H1 (cell line): ENCODE measurements around the gene BRIX1. TPM values are rescaled to one million over a fixed set of nuclear protein-coding genes. Genes with fewer than 3 reads are reported as not detected.

Source experiments
- CHD1 ChIP-seq: IDR thresholded peaks from 2 replicates; pipeline ENCODE4 v1.6.1; 2012; ENCODE audit warnings: low read depth, low read length, improper control_type of control experiment
- EGR1 ChIP-seq: IDR thresholded peaks from 2 replicates; pipeline ENCODE4 v1.6.1; 2011; ENCODE audit warnings: low read depth, low read length, borderline replicate concordance
- HDAC2 ChIP-seq, 2 experiments: fragments of 300-600 bp in 1 of 2; sonication (generic) in 1 of 2; IDR thresholded peaks; 2 replicates each; pipeline ENCODE4 v1.6.1; 2011 to 2012; ENCODE audit warnings: low read depth in 2 of 2, low read length in 2 of 2, mild to moderate bottlenecking in 2 of 2, moderate library complexity in 2 of 2, borderline replicate concordance in 1 of 2, inconsistent platforms in 1 of 2
- KDM4A ChIP-seq: IDR thresholded peaks from one replicate; pipeline ENCODE4 v1.7.1; 2012; ENCODE audit warnings: low read depth, mild to moderate bottlenecking, moderate library complexity, low read length, inconsistent platforms; ENCODE audit not compliant: severe bottlenecking
- PHF8 ChIP-seq: fragments of 200-600 bp; sonication (generic); conservative IDR thresholded peaks from 2 replicates; pipeline ENCODE4 v1.7.1; 2012; ENCODE audit warnings: low read depth, mild to moderate bottlenecking, inconsistent platforms, low read length, moderate library complexity
- RFX5 ChIP-seq: IDR thresholded peaks from 2 replicates; pipeline ENCODE4 v1.6.1; 2011; ENCODE audit warnings: low read depth, low read length, improper control_type of control experiment, borderline replicate concordance
- RNF2 ChIP-seq: fragments of 200-900, 300-1000 bp; sonication (generic); IDR thresholded peaks from 2 replicates; pipeline ENCODE4 v1.7.1; 2016; ENCODE audit warnings: borderline replicate concordance, low read depth, mild to moderate bottlenecking, antibody characterized with exemption, low read length; ENCODE audit not compliant: poor library complexity, severe bottlenecking; ENCODE audit errors: missing control alignments
- SAP30 ChIP-seq: fragments of 300-600 bp; sonication (generic); IDR thresholded peaks from 2 replicates; pipeline ENCODE4 v1.7.1; 2012; ENCODE audit warnings: low read length, moderate library complexity, mild to moderate bottlenecking, inconsistent platforms; ENCODE audit not compliant: insufficient read depth, insufficient replicate concordance
- SIX5 ChIP-seq: IDR thresholded peaks from 2 replicates; pipeline ENCODE4 v1.6.1; 2011; ENCODE audit warnings: mild to moderate bottlenecking, low read depth, low read length
- SP1 ChIP-seq: IDR thresholded peaks from 2 replicates; pipeline ENCODE4 v1.6.1; 2011; ENCODE audit warnings: low read depth, low read length
- SP4 ChIP-seq: IDR thresholded peaks from 2 replicates; pipeline ENCODE4 v1.6.1; 2012; ENCODE audit warnings: low read length, inconsistent platforms
- TAF1 ChIP-seq: IDR thresholded peaks from 2 replicates; pipeline ENCODE4 v1.6.1; 2011; ENCODE audit warnings: mild to moderate bottlenecking, low read depth, low read length
- polyA plus RNA-seq, 7 experiments: library from polyadenylated mRNA; depleted of rRNA in 3 of 7; stranded (reverse) in 5 of 7; unstranded in 2 of 7; fragments of >200 nt in 5 of 7; fragments of 200-250 nt in 2 of 7; gene quantifications; 1 replicate in 5 of 7; 2 replicates in 1 of 7; 4 replicates in 1 of 7; pipeline versions ENCODE4 v1.2.1 to v1.2.3, GENCODE V29; 2011 to 2013; ENCODE audit warnings: missing spikeins in 2 of 7, mixed read lengths in 2 of 7
- total RNA-seq: library from RNA; stranded (reverse); fragmentation: NEBNext Ultra II Directional; extraction: Animal tissue kit (Norgen Biotek cat#: 25700); gene quantifications from 2 replicates; pipeline ENCODE4 v1.2.1, GENCODE V29; 2021

Gene BRIX1
- total and polyA plus RNA-seq, 2 of the 8 experiments (the other 6 are each of a cell fraction or from before 2014, with no cell fraction given): 26.9 to 71.7 TPM

- TF ChIP-seq HDAC2 (IDR thresholded peaks at IDR 0.05; ENCODE audit: borderline replicate concordance in 1 of 2, low read depth in 2 of 2, low read length in 2 of 2) (no peak; a peak in 1 of 4 replicates), SAP30 (no peak), PHF8 (no peak), RNF2 (no peak), SP1 (no peak), TAF1 (no peak), RFX5 (no peak), SIX5 (no peak), CHD1 (no peak), KDM4A (peak; percentile 25), SP4 (peak; percentile 41; the same call in 1 of the 2 replicates), EGR1 (no peak)
- TF ChIP-seq, all 59 proteins: peak for 3
Observed at GRCh38 chr5:34915856-34916192, 313 bp downstream of the BRIX1 start (continued).
